Ovary (tissue), 9 donors: Measurements from ENCODE around the gene MTMR12. TPM values are rescaled to one million over a fixed set of nuclear protein-coding genes. Genes with fewer than 3 reads are reported as not detected.
"Not testable (repeated sequence)": the region's sequence is repeated elsewhere in the genome, so short reads cannot be mapped to it uniquely, and the experiment has no call there.

Source experiments
- DNase-seq, 5 donors: peaks; one replicate each; pipeline ENCODE4 v3.0.0-alpha.2; 2019 to 2020
- H3K27ac ChIP-seq, 2 donors: fragments of 200-600 bp; one replicate each; pipeline versions ENCODE4 v1.5.1 to v1.8.0; 2019 to 2022
- H3K27me3 ChIP-seq: fragments of 200-600 bp; one replicate; pipeline ENCODE4 v1.8.0; 2022
- H3K36me3 ChIP-seq: fragments of 200-600 bp; sonication (generic); one replicate; pipeline ENCODE4 v1.5.1; 2019
- H3K4me1 ChIP-seq: one replicate; pipeline ENCODE4 v1.8.1; 2013; ENCODE audit warnings: mild to moderate bottlenecking, moderate library complexity; ENCODE audit not compliant: insufficient read depth
- H3K4me3 ChIP-seq: fragments of 200-600 bp; sonication (generic); one replicate; pipeline ENCODE4 v1.5.1; 2017
- H3K9me3 ChIP-seq, 2 donors: fragments of 200-600 bp in 1 of 2; sonication (generic) in 1 of 2; one replicate each; pipeline versions ENCODE4 v1.5.1 to v1.8.1; 2013 to 2019; ENCODE audit warnings: mild to moderate bottlenecking in 1 of 2, moderate library complexity in 1 of 2
- CTCF ChIP-seq, 3 donors: fragments of 450-650 bp in 2 of 3; fragments of 200-600 bp in 1 of 3; IDR thresholded peaks; one replicate each; pipeline versions ENCODE4 v1.5.1 to v1.8.0; 2016 to 2022; ENCODE audit warnings: antibody characterized with exemption in 3 of 3, mild to moderate bottlenecking in 1 of 3
- EP300 ChIP-seq: sonication (generic); formaldehyde crosslinking; IDR thresholded peaks from one replicate; pipeline ENCODE4 v1.6.1; 2017; ENCODE audit warnings: antibody characterized with exemption
- POLR2A ChIP-seq: fragments of 450-650 bp; IDR thresholded peaks from one replicate; pipeline ENCODE4 v1.6.1; 2017; ENCODE audit warnings: antibody characterized with exemption, mild to moderate bottlenecking, moderate library complexity
- WGBS, 3 donors: extraction: QIAGEN DNeasy Blood & Tissue Kit in 1 of 3; methylation state at CpG; one replicate each; pipeline versions ENCODE4 v1.1.5 to v1.1.7; 2013 to 2017; 5-methylcytosine and 5-hydroxymethylcytosine counted together
- intact Hi-C, 4 donors: fragments of 100-400 bp; cut with DNase I; formaldehyde crosslinking; loops; one replicate each; pipeline versions ENCODE4 v1.11.0 to v1.15.1; 2022 to 2023
- polyA plus RNA-seq, 2 donors: library from polyadenylated mRNA; stranded (reverse); fragments of 200-250 nt in 1 of 2; fragments of 350-450 nt in 1 of 2; fragmentation: Illumina TruSeq in 1 of 2; extraction: RNeasy Lipid Tissue Mini Kit (QIAGEN cat#74804) in 1 of 2; gene quantifications; one replicate each; pipeline ENCODE4 v1.2.3, GENCODE V29; 2013 to 2014
- total RNA-seq, 7 donors: library from RNA; depleted of rRNA in 2 of 7; stranded (reverse); fragments of >200 nt in 2 of 7; fragmentation: NEBNext Ultra II Directional in 3 of 7; extraction: Animal tissue kit (Norgen Biotek cat#: 25700) in 3 of 7; gene quantifications; one replicate each; pipeline versions ENCODE4 v1.1.0 to v1.2.4, GENCODE V29; 2016 to 2023
- donor health status: DM: no; HTN: no; CAD: no; lungs with moderate emphysema.
- donor health status: DM: no; HTN: no; CAD: no.
- donor health status: Bipolar disorder and iron deficiency.
- donor health status: DM: yes; HTN: yes; CAD: no.
- donor health status: DM: no; HTN: no; CAD: no.
- donor health status: DM: yes; HTN: yes; CAD: no.

The MTMR12 gene
- total and polyA plus RNA-seq, 9 donors, result 14.9 to 39.0 (median 35.2) TPM

DNA sequence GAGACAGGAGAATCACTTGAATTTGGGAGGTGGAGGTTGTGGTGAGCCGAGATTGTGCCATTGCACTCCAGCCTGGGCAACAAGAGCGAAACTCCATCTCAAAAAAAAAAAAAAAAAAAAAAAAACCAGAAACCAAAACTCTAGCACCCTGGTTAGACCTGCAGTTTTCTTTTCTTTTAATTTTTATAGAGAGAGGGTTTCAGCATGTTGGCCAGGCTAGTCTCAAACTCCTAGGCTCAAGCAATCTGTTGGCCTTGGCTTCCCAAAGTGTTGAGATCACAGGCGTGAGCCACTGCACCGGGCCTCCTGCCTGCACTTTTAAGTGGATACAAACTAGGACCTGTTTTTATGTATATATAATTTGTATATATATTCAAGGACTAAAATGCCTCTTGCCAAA lies 12.9 kb upstream of the MTMR12 start:
- intact Hi-C loops, result loop anchor here in 2 of 4 donors (5.0 to 10.0 kb wide), 2 partner anchors 91 to 93 kb away; no protein-coding TSS in a partner anchor
- TF ChIP-seq POLR2A (no peak), EP300 (no peak), CTCF (IDR thresholded peaks at IDR 0.05) (no peak)
- H3K4me3 ChIP-seq, result no peak overlapping the region
- 88 to 97% (median 94%) methylated on average over 4 of the region's 4 CpGs for WGBS, 3 donors
- H3K27ac ChIP-seq, result no peak overlapping the region
- no peak for DNase-seq
- no peaks in the 10 kb centered on the region for H3K36me3 ChIP-seq
- peaks cover 4% of the 10 kb centered on the region for H3K4me1 ChIP-seq
- H3K27me3 ChIP-seq, result no peaks in the 10 kb centered on the region
- no peaks in the 10 kb centered on the region for H3K9me3 ChIP-seq

GRCh38 chr5:32325062-32325461 lies 12.3 kb upstream of the MTMR12 start:
- intact Hi-C loops, result loop anchor here in 2 of 4 donors (5.0 to 10.0 kb wide), 2 partner anchors 90 to 93 kb away; no protein-coding TSS in a partner anchor
- TF ChIP-seq POLR2A (no peak), CTCF (IDR thresholded peaks at IDR 0.05) (no peak), EP300 (no peak)
- Histone ChIP-seq H3K36me3 (no peaks in the 10 kb centered on the region), H3K27me3 (no peaks in the 10 kb centered on the region), H3K4me1 (no peaks in the 10 kb centered on the region), H3K4me3 (no peak overlapping the region), H3K27ac (no peak overlapping the region), H3K9me3 (no peaks in the 10 kb centered on the region)
- WGBS, 3 donors, result 40 to 44% (median 42%) methylated on average over 3 of the region's 3 CpGs
- no peak for DNase-seq

- DNase-seq, result no peak
- Histone ChIP-seq H3K27me3 (no peaks in the 10 kb centered on the region), H3K27ac (no peak overlapping the region), H3K9me3 (no peaks in the 10 kb centered on the region), H3K4me3 (no peak overlapping the region), H3K4me1 (no peaks in the 10 kb centered on the region), H3K36me3 (no peaks in the 10 kb centered on the region)
- 79 to 85% (median 82%) methylated on average over 8 of the region's 8 CpGs for WGBS, 3 donors
- no peak for TF ChIP-seq EP300
- no peak for TF ChIP-seq CTCF (IDR thresholded peaks at IDR 0.05)
- no peak for TF ChIP-seq POLR2A
- intact Hi-C loops, result loop anchor here in 1 of 4 donors (10.0 kb wide), 1 partner anchor 89 kb away; no protein-coding TSS in a partner anchor
These were observed 11.0 kb upstream of the MTMR12 start for GRCh38 chr5:32323741-32324140.

DNA sequence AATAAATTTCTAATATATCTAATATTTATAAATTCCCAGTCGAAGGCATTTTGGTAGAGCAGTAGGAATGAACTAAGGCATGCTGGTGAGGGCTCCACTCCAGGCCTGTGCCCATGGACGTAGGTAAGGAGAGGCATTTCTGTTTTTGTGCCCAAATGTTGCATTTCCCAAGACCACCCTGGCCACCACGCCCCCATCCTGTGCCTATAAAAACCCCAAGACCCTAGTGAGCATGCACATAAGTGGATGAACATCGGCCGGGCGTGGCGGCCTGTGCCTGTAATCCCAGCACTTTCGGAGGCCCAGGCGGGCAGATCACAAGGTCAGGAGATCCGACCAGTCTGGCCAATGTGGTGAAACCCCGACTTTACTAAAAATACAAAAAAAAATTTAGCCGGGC lies 10.1 kb upstream of the MTMR12 start:
- Histone ChIP-seq H3K27ac (no peak overlapping the region), H3K4me1 (no peaks in the 10 kb centered on the region), H3K4me3 (no peak overlapping the region), H3K36me3 (no peaks in the 10 kb centered on the region), H3K27me3 (no peaks in the 10 kb centered on the region), H3K9me3 (no peaks in the 10 kb centered on the region)
- no peak for DNase-seq
- no peak for TF ChIP-seq CTCF (IDR thresholded peaks at IDR 0.05)
- TF ChIP-seq EP300, result no peak
- no peak for TF ChIP-seq POLR2A
- intact Hi-C loops, result loop anchor here in 1 of 4 donors (10.0 kb wide), 1 partner anchor 88 kb away; no protein-coding TSS in a partner anchor
- 95 to 97% (median 96%) methylated on average over 12 of the region's 12 CpGs for WGBS, 3 donors

DNA sequence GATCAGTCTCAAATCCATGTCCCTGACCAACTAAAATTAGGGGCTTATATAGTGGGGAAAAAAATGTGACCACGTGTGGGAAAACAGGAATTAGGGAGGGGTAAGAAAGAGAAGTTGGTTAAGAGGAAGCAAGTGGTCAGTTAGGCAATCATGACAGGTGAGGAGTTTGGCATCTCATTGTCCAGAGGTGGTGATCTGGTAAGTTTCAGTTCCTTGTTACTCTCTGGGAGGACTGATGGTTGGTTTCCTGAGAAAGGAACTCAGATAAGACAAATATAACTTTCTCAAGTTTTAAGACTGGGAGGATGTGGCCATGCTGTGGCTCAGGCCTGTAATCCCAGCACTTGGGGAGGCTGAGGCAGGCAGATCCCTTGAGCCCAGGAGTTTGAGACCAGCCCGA lies 9.0 kb upstream of the MTMR12 start:
- H3K4me1 ChIP-seq, DNase-seq, H3K36me3 ChIP-seq, H3K9me3 ChIP-seq, H3K4me3 ChIP-seq, H3K27ac ChIP-seq, H3K27me3 ChIP-seq: not testable (repeated sequence)
- WGBS, 3 donors, result 88 to 95% (median 94%) methylated on average over 2 of the region's 2 CpGs
- intact Hi-C loops, result loop anchor here in 1 of 4 donors (10.0 kb wide), 1 partner anchor 87 kb away; no protein-coding TSS in a partner anchor
